Osteoblast (primary cell): ENCODE data around the gene SYNGR3. TPM values are rescaled to one million over a fixed set of nuclear protein-coding genes. Genes with fewer than 3 reads are reported as not detected.

ENCODE experiments used
- DNase-seq: peaks from one replicate; pipeline ENCODE4 v3.0.0; 2011; ENCODE audit warnings: low spot score, mixed read lengths; ENCODE audit not compliant: insufficient read length; ENCODE audit errors: missing footprints
- H2AFZ ChIP-seq: 2 replicates; pipeline ENCODE4 v1.6.0; 2011; ENCODE audit warnings: mild to moderate bottlenecking, low read length
- H3K27ac ChIP-seq: 2 replicates; pipeline ENCODE4 v1.5.1; 2011; ENCODE audit warnings: mild to moderate bottlenecking, low read depth, low read length, moderate library complexity
- H3K27me3 ChIP-seq: 2 replicates; pipeline ENCODE4 v1.6.0; 2012; ENCODE audit warnings: mild to moderate bottlenecking, control low read depth, inconsistent platforms, low read length, moderate library complexity; ENCODE audit not compliant: insufficient read depth
- H3K36me3 ChIP-seq: 2 replicates; pipeline ENCODE4 v1.5.1; 2011; ENCODE audit warnings: mild to moderate bottlenecking, low read length, control low read depth, moderate library complexity; ENCODE audit not compliant: insufficient read depth
- H3K4me1 ChIP-seq: 2 replicates; pipeline ENCODE4 v1.5.1; 2011; ENCODE audit warnings: mild to moderate bottlenecking, low read length, control low read depth, moderate library complexity; ENCODE audit not compliant: insufficient read depth
- H3K4me2 ChIP-seq: 2 replicates; pipeline ENCODE4 v1.6.0; 2011; ENCODE audit warnings: mild to moderate bottlenecking, low read length; ENCODE audit not compliant: insufficient read depth
- H3K4me3 ChIP-seq: fragments of 200-600 bp; sonication (generic); 3 replicates; pipeline ENCODE4 v1.5.1; 2012; ENCODE audit warnings: mild to moderate bottlenecking, low read length, inconsistent platforms; ENCODE audit not compliant: insufficient read depth
- H3K79me2 ChIP-seq: 2 replicates; pipeline ENCODE4 v1.6.0; 2012; ENCODE audit warnings: mild to moderate bottlenecking, low read length, control low read depth, inconsistent platforms; ENCODE audit not compliant: insufficient read depth
- H3K9me3 ChIP-seq: 2 replicates; pipeline ENCODE4 v1.5.1; 2011; ENCODE audit warnings: low read depth, low read length, control low read depth
- H4K20me1 ChIP-seq: 2 replicates; pipeline ENCODE4 v1.6.0; 2012; ENCODE audit warnings: mild to moderate bottlenecking, low read length, control low read depth; ENCODE audit not compliant: insufficient read depth
- total RNA-seq: library from RNA; depleted of rRNA; stranded (reverse); fragments of >200 nt; gene quantifications from 2 replicates; pipeline ENCODE4 v1.2.3, GENCODE V29; 2012
- TF ChIP-seq, protein P1 (sequence below): IDR thresholded peaks from 2 replicates; pipeline ENCODE4 v1.5.1; 2011; ENCODE audit warnings: mild to moderate bottlenecking, low read depth, low read length, moderate library complexity; ENCODE audit errors: extremely low read depth

Gene SYNGR3
- total RNA-seq, 1 donor, result under 0.01 TPM

DNA sequence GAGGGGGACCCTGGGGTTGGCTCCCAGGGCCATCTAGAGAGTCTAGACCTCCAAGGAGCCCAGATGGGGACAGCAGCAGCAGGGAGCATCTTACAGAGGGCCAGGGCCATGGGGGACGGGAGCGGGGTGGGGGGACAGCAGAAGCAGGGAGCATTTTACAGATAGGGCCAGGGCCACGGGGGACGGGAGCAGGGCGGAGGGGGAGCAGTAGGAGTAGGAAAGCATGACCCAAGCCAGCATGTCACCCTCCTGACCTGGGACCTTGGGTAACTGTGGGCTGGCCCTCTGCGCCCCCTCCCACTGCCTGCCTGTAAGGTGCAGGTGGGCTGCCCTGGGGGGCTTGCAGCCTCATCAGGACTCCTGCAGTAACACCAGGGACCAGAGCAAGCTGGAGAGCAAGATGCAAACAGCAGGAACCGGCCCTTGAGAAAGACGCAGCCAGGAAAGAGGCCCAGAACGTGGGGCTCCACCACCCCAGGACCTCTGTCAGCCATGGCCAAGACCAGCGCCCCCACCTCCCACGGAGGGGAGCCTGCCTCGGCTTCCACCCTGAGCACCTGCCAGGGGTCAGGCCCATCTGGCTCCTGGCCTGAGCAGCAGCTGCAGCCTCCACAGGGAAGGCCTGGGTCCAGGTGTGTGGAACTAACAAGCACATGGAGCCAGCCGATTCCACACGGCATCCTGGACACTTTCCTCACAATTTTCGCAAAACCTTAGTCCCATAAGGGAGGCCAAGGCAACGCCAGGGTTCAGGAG, 17.5 kb downstream of the SYNGR3 start:
- H4K20me1 ChIP-seq, result peaks cover 67% of the 10 kb centered on the region
- H2AFZ ChIP-seq, result no peak overlapping the region
- TF ChIP-seq, protein P1, sequence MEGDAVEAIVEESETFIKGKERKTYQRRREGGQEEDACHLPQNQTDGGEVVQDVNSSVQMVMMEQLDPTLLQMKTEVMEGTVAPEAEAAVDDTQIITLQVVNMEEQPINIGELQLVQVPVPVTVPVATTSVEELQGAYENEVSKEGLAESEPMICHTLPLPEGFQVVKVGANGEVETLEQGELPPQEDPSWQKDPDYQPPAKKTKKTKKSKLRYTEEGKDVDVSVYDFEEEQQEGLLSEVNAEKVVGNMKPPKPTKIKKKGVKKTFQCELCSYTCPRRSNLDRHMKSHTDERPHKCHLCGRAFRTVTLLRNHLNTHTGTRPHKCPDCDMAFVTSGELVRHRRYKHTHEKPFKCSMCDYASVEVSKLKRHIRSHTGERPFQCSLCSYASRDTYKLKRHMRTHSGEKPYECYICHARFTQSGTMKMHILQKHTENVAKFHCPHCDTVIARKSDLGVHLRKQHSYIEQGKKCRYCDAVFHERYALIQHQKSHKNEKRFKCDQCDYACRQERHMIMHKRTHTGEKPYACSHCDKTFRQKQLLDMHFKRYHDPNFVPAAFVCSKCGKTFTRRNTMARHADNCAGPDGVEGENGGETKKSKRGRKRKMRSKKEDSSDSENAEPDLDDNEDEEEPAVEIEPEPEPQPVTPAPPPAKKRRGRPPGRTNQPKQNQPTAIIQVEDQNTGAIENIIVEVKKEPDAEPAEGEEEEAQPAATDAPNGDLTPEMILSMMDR, result no peak
- peak overlapping the region; percentile 96 for H3K4me2 ChIP-seq
- peaks cover 32% of the 10 kb centered on the region for H3K4me1 ChIP-seq
- H3K79me2 ChIP-seq, result peaks cover 82% of the 10 kb centered on the region
- no peaks in the 10 kb centered on the region for H3K27me3 ChIP-seq
- no peaks in the 10 kb centered on the region for H3K9me3 ChIP-seq
- peak overlapping the region; percentile 82 for H3K4me3 ChIP-seq
- H3K27ac ChIP-seq, result peak overlapping the region; percentile 57
- no peak for DNase-seq
- H3K36me3 ChIP-seq, result peaks cover 13% of the 10 kb centered on the region

DNA sequence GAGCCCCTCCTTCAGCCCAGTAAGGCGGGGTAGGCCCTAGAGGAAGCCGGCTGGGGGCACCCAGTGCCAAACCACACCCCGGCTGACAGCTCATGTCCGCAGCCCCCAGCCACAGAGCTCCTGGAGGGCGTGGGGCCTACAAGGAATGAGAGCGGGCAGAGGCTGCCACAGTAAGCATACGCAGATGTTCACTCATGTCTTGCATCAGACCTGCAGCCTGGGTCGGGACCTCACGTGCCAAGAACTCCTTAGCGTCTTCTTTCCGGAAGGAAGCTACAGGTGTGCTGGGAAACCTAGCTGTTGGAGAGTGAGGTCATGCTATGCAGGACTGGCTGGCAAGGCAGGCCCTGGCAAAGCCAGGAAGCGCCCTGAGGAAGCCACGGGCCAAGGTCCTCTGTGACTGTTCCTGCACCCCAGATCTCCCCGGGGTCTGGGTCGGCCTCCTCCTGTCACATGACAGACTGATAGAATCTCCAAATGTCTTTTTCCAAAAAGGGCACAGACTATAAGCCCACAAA, 18.3 kb downstream of the SYNGR3 start:
- TF ChIP-seq, protein P1, result no peak
- H3K4me3 ChIP-seq, result peak overlapping the region; percentile 82
- peaks cover 5% of the 10 kb centered on the region for H3K36me3 ChIP-seq
- peaks cover 59% of the 10 kb centered on the region for H4K20me1 ChIP-seq
- H3K4me2 ChIP-seq, result peak overlapping the region; percentile 96
- peak; percentile 96 for DNase-seq
- H2AFZ ChIP-seq, result no peak overlapping the region
- no peaks in the 10 kb centered on the region for H3K9me3 ChIP-seq
- peaks cover 32% of the 10 kb centered on the region for H3K4me1 ChIP-seq
- peak overlapping the region; percentile 57 for H3K27ac ChIP-seq
- no peaks in the 10 kb centered on the region for H3K27me3 ChIP-seq
- peaks cover 74% of the 10 kb centered on the region for H3K79me2 ChIP-seq

DNA sequence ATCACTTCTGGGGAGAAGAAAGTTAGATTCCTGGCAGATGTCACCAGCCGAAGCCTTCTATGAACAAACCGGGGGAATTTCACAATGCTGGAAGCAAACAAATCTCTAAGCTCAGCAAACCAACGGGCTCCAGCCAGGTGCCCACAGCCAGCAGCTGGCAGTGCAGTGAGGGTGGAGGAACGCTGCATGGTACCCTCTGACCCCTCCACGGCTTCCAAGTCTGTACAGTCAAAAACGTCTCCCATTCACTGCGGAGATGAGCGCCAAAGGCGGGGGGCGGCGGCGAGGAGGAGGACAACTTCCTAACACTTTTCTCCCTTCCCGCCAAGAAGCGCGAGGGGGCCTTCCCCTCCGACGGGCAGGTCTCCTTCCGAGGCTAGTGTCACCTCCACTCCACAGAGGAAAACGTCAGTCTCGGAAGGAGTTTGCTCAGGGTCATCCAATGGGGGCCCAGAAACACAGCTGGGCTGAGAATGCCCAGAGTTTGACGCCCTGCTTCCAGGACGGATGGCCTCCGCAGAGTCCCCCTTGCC, 18.9 kb downstream of the SYNGR3 start:
- peak; percentile 92 for DNase-seq
- peak overlapping the region; percentile 57 for H3K27ac ChIP-seq
- no peak overlapping the region for H2AFZ ChIP-seq
- TF ChIP-seq, protein P1, result no peak
- peaks cover 32% of the 10 kb centered on the region for H3K4me1 ChIP-seq
- H3K4me2 ChIP-seq, result peak overlapping the region; percentile 96
- no peaks in the 10 kb centered on the region for H3K36me3 ChIP-seq
- H3K4me3 ChIP-seq, result peak overlapping the region; percentile 82
- H3K27me3 ChIP-seq, result no peaks in the 10 kb centered on the region
- no peaks in the 10 kb centered on the region for H3K9me3 ChIP-seq
- peaks cover 52% of the 10 kb centered on the region for H4K20me1 ChIP-seq
- H3K79me2 ChIP-seq, result peaks cover 67% of the 10 kb centered on the region

DNA sequence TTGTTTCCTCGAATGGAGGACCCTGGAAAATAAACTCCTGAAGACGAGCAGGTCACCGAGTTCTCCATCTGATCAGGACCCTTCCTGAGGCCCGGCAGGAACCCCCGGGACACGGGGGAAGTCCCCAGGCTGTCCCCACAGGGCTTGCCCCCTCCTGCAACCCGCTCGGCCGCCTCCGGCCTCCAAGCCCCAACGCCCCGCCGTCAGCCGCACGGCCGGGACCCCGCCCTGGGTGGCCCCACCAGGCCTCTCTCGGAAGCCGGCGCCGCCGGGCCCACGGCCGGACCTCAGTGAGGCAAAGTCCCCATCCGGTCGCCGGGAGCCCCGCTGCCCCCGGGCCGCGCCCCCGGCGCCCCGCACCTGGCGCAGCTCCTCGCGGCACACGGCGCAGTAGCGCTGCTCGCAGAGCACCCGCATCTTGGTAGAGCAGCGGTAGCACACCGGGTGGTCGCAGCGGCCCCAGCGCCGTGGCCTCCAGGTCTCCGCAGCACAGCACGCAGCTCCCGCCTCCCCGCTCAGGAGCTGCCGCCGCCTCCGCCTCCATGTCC, 19.5 kb downstream of the SYNGR3 start:
- H3K4me3 ChIP-seq, result peak overlapping the region; percentile 82
- DNase-seq, result peak; percentile 91
- H3K9me3 ChIP-seq, result no peaks in the 10 kb centered on the region
- no peaks in the 10 kb centered on the region for H3K27me3 ChIP-seq
- H3K4me2 ChIP-seq, result peak overlapping the region; percentile 96
- no peaks in the 10 kb centered on the region for H3K36me3 ChIP-seq
- H3K27ac ChIP-seq, result peak overlapping the region; percentile 57
- H4K20me1 ChIP-seq, result peaks cover 47% of the 10 kb centered on the region
- TF ChIP-seq, protein P1, result no peak
- no peak overlapping the region for H2AFZ ChIP-seq
- H3K4me1 ChIP-seq, result peaks cover 29% of the 10 kb centered on the region
- peaks cover 62% of the 10 kb centered on the region for H3K79me2 ChIP-seq
